ENCODE data around the gene PUS10.
"Not testable (repeated sequence)": the region's sequence is repeated elsewhere in the genome, so short reads cannot be mapped to it uniquely, and the experiment has no call there.

The PUS10 gene

DNA sequence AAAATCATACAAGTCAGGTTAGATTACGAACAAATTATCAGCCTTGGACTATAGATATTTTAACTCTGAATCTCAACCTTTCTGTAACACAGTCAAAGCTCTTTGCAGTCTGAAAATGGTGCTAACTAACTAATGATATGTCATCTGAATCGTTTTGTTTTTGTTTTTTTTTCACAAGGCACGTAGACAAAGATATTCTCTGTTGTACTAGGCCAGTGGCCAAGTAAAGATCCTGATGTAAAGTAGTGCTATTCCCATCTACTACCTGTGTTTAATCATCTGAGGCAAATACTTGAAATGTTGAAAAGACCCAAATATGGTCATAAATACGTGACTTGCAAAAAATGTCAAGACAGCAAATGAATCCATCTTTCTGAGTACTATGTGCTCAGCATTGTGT lies 71.0 kb downstream of the PUS10 start:
- H3K4me3 ChIP-seq (ENCODE audit: low read depth, low read length), result no peak overlapping the region
- no peak for DNase-seq (ENCODE audit: low read depth)

DNA sequence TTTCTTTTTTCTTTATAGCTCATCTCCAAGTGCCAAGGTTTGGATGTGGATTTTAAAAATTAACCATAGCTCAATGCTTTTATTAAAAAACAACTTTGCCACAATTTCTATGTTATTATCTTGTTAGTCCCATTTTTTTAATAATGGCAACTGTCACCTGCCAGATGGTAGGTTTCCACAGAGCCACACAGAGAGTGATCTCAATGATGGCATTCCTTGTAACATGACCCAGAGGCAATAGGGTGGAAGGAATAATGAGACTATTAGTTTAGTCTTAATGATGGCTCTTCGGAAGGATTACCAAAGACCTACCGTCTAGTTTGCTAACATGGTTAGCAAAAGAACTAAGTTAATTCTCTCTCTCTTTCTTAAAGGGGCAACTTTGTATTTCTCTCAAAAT lies 72.7 kb downstream of the PUS10 start:
- DNase-seq (ENCODE audit: low read depth), result no peak
- H3K4me3 ChIP-seq (ENCODE audit: low read depth, low read length), result no peak overlapping the region

DNA sequence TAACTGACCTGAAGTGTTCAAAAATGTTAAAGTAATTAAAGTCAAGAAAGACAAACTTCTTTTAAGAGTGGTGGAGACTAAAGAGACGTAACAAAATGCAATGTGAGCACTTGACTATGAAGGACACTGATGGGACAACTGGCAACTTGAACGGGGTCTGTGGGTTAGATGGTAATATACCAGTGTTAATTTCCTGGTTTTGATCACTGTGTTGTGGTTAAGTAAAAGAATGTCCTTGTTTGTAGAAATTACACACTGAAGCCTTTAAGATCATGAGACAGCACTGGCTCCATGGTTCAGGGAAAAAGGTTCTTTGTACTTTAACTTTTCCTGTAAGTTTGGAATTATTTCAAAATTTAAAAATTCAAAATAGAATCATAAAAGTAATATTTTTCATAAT lies 78.4 kb downstream of the PUS10 start:
- H3K4me3 ChIP-seq (ENCODE audit: low read depth, low read length), result no peak overlapping the region
- no peak for DNase-seq (ENCODE audit: low read depth)

DNA sequence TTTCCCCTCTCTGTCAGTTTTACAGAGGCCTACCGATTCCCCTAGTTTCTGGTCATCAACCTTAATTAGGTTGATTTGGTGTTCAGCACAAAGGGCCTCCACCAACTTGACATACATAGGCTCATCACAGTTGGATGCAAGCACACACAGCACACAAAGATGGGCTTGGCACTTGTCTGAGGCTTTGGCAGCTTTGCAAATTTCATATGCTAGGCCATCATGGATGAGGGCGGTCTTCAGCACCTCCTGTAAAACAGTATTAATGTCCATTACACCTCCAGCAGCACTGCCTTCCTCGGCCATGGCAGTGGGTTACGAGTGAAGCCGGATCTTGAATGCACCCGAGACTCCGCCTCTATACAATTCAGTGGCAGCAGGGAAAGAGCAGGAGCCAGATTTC lies 79.8 kb downstream of the PUS10 start:
- no peak overlapping the region for H3K4me3 ChIP-seq (ENCODE audit: low read depth, low read length)
- DNase-seq (ENCODE audit: low read depth), result no peak

DNA sequence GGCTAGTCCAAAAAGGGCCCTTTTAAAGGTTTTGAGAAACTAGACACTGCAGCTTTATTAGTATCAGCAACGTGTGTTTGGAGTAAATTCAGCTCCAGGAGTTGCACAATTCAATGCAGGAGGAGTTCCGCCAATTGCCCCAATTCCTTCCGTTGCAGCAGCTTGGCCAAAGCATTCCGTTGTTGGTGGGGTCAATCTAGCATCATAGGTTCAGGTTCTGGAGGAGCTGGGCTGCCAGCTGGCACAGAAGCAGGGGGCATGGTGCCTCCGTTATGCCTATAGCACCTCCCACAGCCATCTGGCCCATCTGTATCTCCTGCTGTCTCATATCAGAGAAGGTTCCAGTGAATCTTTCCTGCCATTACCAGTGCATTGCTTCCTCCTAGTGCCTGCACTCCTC lies 81.3 kb downstream of the PUS10 start:
- no peak for DNase-seq (ENCODE audit: low read depth)

DNA sequence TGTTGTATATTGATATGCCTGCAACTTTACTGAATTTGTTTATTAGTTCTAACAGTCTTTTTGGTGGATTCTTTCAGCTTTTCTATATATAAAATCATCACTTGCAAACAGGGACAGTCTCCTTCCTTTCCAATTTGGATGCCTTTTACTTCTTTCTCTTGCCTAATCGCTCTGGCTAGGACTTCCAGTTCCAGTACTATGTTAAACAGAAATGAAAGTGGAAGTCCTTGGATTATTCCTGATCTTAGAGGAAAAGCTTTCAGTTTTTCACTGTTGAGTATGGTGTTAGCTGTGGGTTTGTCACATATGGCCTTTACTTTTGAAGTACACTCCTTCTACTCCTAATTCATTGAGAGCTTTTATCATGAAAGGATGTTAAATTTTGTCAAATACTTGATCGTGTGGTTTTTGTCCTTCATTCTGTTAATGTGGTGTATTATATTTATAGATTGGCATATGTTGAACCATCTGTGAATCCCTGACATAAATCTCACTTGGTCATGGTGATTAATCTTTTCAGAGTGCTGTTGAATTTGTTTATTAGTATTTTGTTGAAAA lies 83.8 kb downstream of the PUS10 start:
- H3K4me3 ChIP-seq (ENCODE audit: low read depth, low read length), result no peak overlapping the region
- DNase-seq (ENCODE audit: low read depth), result no peak

More for the DNA sequence above, 81.3 kb downstream of the PUS10 start:
- H3K4me3 ChIP-seq (ENCODE audit: low read depth, low read length), result no peak overlapping the region

DNA sequence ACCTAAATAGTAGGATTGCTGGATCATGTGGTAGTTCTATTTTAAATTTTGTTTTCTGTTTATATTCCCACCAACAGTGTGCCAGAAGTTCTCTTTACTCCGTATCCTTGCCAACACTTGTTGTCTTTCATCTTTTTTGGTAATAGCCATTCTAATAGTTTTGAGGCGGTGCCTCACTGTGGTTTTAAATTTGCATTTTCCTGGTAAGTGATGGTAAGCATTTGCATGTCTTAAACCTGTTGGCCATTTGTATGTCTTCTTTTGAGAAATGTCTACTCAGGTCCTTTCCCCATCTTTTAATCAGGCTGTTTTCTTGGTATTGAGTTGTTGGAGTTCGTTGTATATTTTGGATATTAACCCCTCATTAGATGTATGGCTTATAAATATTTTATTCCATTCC lies 85.1 kb downstream of the PUS10 start:
- H3K4me3 ChIP-seq (ENCODE audit: low read depth, low read length), result no peak overlapping the region
- no peak for DNase-seq (ENCODE audit: low read depth)

DNA sequence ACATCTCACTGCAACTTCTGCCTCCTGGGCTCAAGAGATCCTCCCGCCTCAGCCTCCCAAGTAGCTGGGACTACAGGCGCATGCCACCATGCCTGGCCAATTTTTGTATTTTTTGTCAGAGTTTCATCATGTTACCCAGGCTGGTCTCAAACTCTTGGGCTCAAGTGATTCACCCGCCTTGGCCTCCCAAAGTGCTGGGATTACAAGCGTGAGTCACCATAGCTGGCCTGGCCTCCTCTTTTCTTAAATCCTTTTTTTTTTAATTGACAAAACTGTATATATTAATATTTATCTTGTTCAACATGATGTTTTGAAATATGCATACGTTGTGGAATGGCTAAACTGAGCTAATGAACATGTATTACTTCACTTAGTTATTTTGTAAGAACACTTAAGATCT lies 86.0 kb downstream of the PUS10 start:
- H3K4me3 ChIP-seq (ENCODE audit: low read depth, low read length); DNase-seq (ENCODE audit: low read depth): not testable (repeated sequence)

DNA sequence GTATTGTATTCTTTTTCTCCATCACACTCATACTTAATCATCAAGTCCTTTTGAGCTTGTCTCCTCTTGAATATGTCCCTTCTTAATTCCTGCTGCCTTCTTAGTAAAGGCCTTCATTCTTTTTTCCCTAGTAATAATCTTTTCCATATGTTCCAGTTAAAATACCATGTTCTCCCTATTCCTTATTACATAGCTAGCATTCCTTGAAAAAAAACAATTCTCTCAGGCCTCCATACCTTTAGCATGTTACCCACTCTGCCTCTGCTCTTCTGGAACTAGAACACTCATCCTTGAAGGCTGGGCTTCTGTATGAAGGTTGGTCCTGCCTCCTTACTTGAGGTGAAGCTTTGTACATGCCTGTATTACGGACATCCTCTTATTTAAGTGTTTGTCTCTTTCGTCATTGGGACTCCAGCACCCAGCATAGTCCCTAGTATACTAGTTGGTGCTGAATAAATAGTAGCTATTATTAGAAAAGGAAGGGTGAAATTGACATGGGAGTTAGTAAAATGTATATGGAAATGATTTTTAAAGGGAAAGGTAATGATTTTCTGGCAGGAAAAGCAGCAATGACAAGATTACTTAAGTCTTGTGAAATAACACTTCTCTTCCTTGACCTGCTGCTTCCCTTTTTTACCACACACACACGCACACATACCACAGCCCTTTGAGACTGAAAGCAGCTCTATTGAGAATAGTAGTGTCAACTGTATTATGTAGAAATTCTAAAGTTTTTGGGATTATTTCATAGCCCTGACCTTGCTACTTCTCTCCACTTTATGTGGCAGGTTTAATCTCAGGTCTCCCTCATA lies 91.1 kb downstream of the PUS10 start:
- DNase-seq (ENCODE audit: low read depth), result peak; percentile 40
- H3K4me3 ChIP-seq (ENCODE audit: low read depth, low read length), result no peak overlapping the region

DNA sequence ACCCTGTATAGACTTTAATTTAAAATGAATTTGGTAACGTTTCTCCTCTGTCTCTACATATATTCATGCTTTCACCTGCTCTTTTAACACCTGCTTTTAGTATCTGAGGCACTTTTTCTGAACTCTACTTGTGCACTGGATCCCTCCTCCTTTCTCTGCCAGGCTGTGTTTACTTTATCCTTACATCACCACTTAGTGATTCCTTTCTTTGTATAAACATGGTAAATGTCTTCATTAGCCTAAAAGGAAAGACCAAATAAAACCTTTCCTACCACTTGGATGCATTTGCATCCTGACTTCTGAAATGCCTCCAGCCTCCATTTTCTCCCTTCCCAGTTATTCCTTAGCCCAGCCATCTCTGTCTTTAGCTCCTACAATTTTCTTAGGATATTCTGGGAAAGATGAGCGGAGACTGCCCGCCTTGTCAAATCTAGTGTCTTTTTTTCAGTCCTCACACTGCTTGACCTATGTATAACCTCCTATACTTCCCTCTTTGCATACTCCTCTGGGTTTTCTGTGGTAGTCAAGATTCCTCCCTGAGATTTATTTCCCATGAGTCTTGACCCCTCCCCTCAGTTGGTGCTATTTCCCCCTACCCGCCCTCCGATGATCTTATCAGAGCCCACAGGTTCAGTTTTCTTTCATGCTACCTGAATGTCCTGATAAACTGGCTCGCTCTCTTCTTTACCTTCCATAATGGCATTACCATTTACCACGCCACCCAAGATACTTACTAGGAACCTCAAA lies 91.9 kb downstream of the PUS10 start:
- H3K4me3 ChIP-seq (ENCODE audit: low read depth, low read length), result no peak overlapping the region

DNA sequence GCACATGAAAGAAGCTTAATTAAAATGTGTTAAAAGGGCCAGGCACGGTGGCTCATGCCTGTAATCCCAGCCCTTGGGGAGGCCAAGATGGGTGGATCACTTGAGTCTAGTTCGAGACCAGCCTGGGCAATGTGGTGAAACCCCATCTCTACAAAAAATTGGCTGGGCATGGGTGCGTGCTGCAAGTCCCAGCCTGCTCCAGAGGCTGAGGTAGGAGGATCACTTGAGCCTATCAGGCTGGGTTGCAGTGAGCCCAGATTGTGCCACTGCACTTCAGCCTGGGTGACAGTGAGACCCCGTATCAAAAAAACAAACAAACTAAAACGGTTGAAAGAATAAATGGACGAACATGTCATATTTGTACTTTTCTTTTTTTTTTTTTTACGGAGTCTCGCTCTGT lies 110.7 kb downstream of the PUS10 start:
- no peak overlapping the region for H3K4me3 ChIP-seq (ENCODE audit: low read depth, low read length)
- no peak for DNase-seq (ENCODE audit: low read depth)

More for the DNA sequence above, 91.9 kb downstream of the PUS10 start:
- DNase-seq (ENCODE audit: low read depth), result no peak

DNA sequence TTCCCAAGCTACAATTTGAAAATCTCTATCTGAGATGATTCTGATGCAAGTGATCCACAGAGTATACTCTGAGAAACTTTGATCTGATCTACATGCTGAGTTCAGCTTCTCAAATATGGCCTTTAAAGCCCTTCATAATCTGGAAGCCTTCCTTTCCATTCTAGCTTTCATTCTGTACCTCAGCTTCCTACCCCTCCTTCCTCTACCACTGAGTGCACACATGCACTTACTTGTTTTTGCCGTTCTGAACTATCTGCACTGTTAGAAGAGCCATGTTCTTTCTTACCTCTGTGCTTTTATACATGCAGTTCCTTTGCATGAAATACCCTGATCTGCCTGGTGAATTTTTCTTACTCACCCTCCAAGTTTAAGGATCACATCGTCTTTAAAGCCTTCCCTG lies 111.7 kb downstream of the PUS10 start:
- DNase-seq (ENCODE audit: low read depth), result no peak
- H3K4me3 ChIP-seq (ENCODE audit: low read depth, low read length), result no peak overlapping the region

DNA sequence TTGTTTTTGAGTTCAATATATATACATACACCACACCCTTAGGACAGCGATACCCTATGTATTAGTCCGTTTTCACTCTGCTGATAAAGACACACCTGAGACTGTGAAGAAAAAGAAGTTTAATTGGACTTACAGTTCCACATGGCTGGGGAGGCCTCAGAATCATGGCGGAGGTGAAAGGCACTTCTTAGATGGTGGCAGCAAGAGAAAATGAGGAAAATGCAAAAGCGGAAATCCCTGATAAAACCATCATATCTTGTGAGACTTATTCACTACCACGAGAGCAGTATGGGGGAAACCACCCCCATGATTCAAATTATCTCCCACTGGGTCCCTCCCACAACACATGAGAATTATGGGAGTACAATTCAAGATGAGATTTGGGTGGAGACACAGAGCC lies 112.2 kb downstream of the PUS10 start:
- not testable (repeated sequence) for H3K4me3 ChIP-seq (ENCODE audit: low read depth, low read length)

DNA sequence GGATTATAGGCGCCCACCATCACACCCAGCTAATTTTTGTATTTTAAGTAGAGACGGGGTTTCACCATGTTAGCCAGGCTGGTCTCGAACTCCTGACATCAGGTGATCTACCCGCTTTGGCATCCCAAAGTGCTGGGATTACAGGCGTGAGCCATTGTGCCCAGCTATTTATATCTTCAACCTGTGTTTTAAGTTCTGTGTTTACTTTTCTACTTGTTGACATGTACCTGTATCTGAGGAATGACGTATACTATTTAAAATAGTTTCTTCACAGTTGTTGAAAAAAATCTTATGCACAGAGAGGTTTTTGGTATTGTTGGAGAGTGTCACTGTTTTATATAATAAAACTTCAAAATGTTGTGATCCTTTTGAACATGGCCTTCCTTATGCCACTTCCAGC lies 116.8 kb downstream of the PUS10 start:
- DNase-seq (ENCODE audit: low read depth); H3K4me3 ChIP-seq (ENCODE audit: low read depth, low read length): not testable (repeated sequence)

More for the DNA sequence above, 112.2 kb downstream of the PUS10 start:
- DNase-seq (ENCODE audit: low read depth), result not testable (repeated sequence)

DNA sequence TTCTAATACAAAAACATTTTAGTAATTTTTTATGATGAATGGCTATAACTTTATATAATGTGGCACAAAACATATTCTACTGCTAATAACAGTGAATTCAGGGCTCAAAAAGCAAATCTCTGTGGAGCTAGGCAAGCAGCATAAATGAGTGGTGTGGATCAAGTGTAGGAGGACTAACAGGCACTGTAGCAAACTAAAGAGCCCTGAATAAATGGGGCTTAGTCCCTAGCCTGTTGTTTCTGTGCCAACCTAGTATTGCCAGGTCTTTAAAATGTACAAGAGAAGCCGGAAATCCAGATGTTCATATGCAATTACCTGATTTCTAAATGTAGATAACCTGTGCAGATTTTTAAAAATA lies 118.2 kb downstream of the PUS10 start:
- DNase-seq (ENCODE audit: low read depth), result no peak
- H3K4me3 ChIP-seq (ENCODE audit: low read depth, low read length), result no peak overlapping the region

DNA sequence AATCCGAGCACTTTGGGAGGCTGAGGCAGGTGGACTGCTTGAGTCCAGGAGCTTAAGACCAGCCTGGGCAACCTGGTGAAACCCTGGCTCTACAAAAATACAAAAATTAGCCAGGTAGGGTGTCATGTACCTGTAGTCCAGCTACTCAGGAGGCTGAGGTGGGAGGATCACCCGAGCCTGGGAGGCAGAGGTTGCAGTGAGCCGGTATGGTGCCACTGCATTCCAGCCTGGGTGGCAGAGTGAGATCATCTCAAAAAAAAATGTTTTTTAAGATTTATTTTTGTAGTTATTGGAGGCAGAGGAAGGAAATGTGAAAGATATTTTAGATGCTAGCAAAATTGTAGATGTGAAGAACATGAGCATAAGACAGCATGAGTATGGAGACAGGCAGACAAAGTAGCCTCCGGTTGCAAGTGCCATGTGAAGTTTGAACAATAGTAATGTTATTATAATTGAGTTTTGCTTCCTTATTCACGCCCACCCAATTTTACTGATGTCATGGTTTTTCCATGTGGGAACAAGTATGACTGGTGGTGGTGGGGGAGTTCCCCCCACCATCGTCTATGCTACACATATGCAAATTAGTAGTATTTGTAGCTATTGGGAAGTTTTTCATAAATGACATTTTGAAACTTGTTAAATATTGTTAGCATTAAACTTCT lies 118.7 kb downstream of the PUS10 start:
- H3K4me3 ChIP-seq (ENCODE audit: low read depth, low read length), result no peak overlapping the region
- DNase-seq (ENCODE audit: low read depth), result no peak

DNA sequence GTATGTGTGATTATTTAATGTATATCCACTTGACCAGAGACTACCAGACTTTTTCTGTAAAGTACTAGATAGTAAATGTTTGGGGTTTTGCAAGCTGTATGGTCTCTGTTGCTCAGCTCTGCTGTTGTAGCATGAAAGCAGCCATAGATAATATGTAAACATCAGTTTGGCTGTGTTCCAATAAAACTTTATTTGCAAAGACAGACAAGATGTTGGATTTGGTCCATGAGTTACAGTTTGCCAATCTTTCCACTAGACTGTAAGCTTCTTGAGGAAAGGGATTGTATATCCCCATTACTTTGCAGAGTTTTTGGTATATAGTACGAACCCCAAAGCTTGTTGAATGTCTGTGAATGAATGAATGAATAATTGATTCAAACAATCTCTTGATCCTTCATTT lies 119.5 kb downstream of the PUS10 start:
- no peak for DNase-seq (ENCODE audit: low read depth)
- no peak overlapping the region for H3K4me3 ChIP-seq (ENCODE audit: low read depth, low read length)

Measured in skeletal muscle cell (primary cell).